Measurements from ENCODE around the gene VCAN. TPM values are rescaled to one million over a fixed set of nuclear protein-coding genes. Genes with fewer than 3 reads are reported as not detected.

The VCAN gene
- total RNA-seq, 1 donor from 2014 or later, result 133 TPM

- H3K4me1 ChIP-seq, result no peaks in the 10 kb centered on the region
- DNase-seq, result no peak
- no peaks in the 10 kb centered on the region for H3K9me3 ChIP-seq
- ATAC-seq, result no peak
- TF ChIP-seq CTCF (IDR thresholded peaks at IDR 0.05), result no peak
- H3K4me3 ChIP-seq, result no peak overlapping the region
- H3K36me3 ChIP-seq, result no peaks in the 10 kb centered on the region
- intact Hi-C loops (cut with DNase I), result no loop called here
- H3K27me3 ChIP-seq (ENCODE audit: low read depth), result no peaks in the 10 kb centered on the region
- no peak overlapping the region for H3K27ac ChIP-seq
These were observed 77.5 kb downstream of the VCAN start for GRCh38 chr5:83549076-83549475.

- TF ChIP-seq CTCF (IDR thresholded peaks at IDR 0.05), result no peak
- Histone ChIP-seq H3K27ac (no peak overlapping the region), H3K4me3 (no peak overlapping the region), H3K27me3 (ENCODE audit: low read depth) (no peaks in the 10 kb centered on the region), H3K9me3 (no peaks in the 10 kb centered on the region), H3K36me3 (no peaks in the 10 kb centered on the region), H3K4me1 (no peaks in the 10 kb centered on the region)
- ATAC-seq, result no peak
- intact Hi-C loops (cut with DNase I), result no loop called here
- no peak for DNase-seq
These were observed 78.1 kb downstream of the VCAN start for GRCh38 chr5:83549674-83550073.

- TF ChIP-seq CTCF (IDR thresholded peaks at IDR 0.05), result no peak
- no peak overlapping the region for H3K4me3 ChIP-seq
- intact Hi-C loops (cut with DNase I), result no loop called here
- H3K4me1 ChIP-seq, result no peaks in the 10 kb centered on the region
- DNase-seq (no peak), ATAC-seq (peak in 1 of 2 donors; percentile 35)
- H3K36me3 ChIP-seq, result no peaks in the 10 kb centered on the region
- no peaks in the 10 kb centered on the region for H3K9me3 ChIP-seq
- no peaks in the 10 kb centered on the region for H3K27me3 ChIP-seq (ENCODE audit: low read depth)
- no peak overlapping the region for H3K27ac ChIP-seq
These were observed 80.3 kb downstream of the VCAN start for GRCh38 chr5:83551821-83552220.

- H3K9me3 ChIP-seq, result no peaks in the 10 kb centered on the region
- no peaks in the 10 kb centered on the region for H3K4me1 ChIP-seq
- no peaks in the 10 kb centered on the region for H3K27me3 ChIP-seq (ENCODE audit: low read depth)
- intact Hi-C loops (cut with DNase I), result no loop called here
- H3K27ac ChIP-seq, result no peak overlapping the region
- DNase-seq, result no peak
- no peak for ATAC-seq
- H3K4me3 ChIP-seq, result no peak overlapping the region
- H3K36me3 ChIP-seq, result no peaks in the 10 kb centered on the region
- no peak for TF ChIP-seq CTCF (IDR thresholded peaks at IDR 0.05)
These were observed 80.7 kb downstream of the VCAN start for GRCh38 chr5:83552275-83552674.

- Histone ChIP-seq H3K9me3 (no peaks in the 10 kb centered on the region), H3K4me1 (no peaks in the 10 kb centered on the region), H3K36me3 (no peaks in the 10 kb centered on the region), H3K27ac (no peak overlapping the region), H3K27me3 (ENCODE audit: low read depth) (no peaks in the 10 kb centered on the region), H3K4me3 (no peak overlapping the region)
- no peak for TF ChIP-seq CTCF (IDR thresholded peaks at IDR 0.05)
- intact Hi-C loops (cut with DNase I), result no loop called here
- DNase-seq, result no peak
- peak in 1 of 2 donors; percentile 37 for ATAC-seq
These were observed 81.5 kb downstream of the VCAN start for GRCh38 chr5:83553000-83553486.

GRCh38 chr5:83554133-83554532 is 82.6 kb downstream of the VCAN start:
- H3K9me3 ChIP-seq, result no peaks in the 10 kb centered on the region
- no peaks in the 10 kb centered on the region for H3K4me1 ChIP-seq
- H3K36me3 ChIP-seq, result no peaks in the 10 kb centered on the region
- no peaks in the 10 kb centered on the region for H3K27me3 ChIP-seq (ENCODE audit: low read depth)
- no peak overlapping the region for H3K27ac ChIP-seq
- ATAC-seq (no peak), DNase-seq (no peak)
- intact Hi-C loops (cut with DNase I), result no loop called here
- no peak for TF ChIP-seq CTCF (IDR thresholded peaks at IDR 0.05)
- H3K4me3 ChIP-seq, result no peak overlapping the region

Measured in lower lobe of right lung (tissue), 2 donors.